Left lung (tissue), 10 donors: ENCODE measurements around the gene DOCK10. TPM values are rescaled to one million over a fixed set of nuclear protein-coding genes. Genes with fewer than 3 reads are reported as not detected.

ENCODE experiments used
- ATAC-seq: fragments of 200-7000 bp; cut with Tn5 transposase; one replicate; pipeline ENCODE4 v1.9.1; 2020; ENCODE audit warnings: moderate library complexity
- DNase-seq, 4 donors: peaks; one replicate each; pipeline ENCODE4 v3.0.0-alpha.2; 2013 to 2020
- H3K27ac ChIP-seq, 2 donors: fragments of 200-600 bp; sonication (generic) in 1 of 2; one replicate each; pipeline versions ENCODE4 v1.5.0 to v1.8.0; 2020 to 2021
- H3K27me3 ChIP-seq, 2 donors: fragments of 200-600 bp; sonication (generic) in 1 of 2; one replicate each; pipeline versions ENCODE4 v1.5.0 to v1.8.0; 2020 to 2021
- H3K36me3 ChIP-seq, 2 donors: fragments of 200-600 bp; sonication (generic) in 1 of 2; one replicate each; pipeline versions ENCODE4 v1.5.0 to v1.8.0; 2020 to 2021
- H3K4me1 ChIP-seq, 2 donors: fragments of 200-600 bp; one replicate each; pipeline ENCODE4 v1.8.0; 2021
- H3K4me3 ChIP-seq, 2 donors: fragments of 200-600 bp; sonication (generic) in 1 of 2; one replicate each; pipeline versions ENCODE4 v1.5.0 to v1.8.0; 2020 to 2021; ENCODE audit warnings: mild to moderate bottlenecking in 1 of 2
- H3K9me3 ChIP-seq, 2 donors: fragments of 200-600 bp; sonication (generic) in 1 of 2; one replicate each; pipeline versions ENCODE4 v1.5.0 to v1.8.0; 2020 to 2021
- CTCF ChIP-seq, 2 donors: fragments of 200-600 bp; sonication (generic) in 1 of 2; IDR thresholded peaks; one replicate each; pipeline versions ENCODE4 v1.5.0 to v1.8.0; 2021; ENCODE audit warnings: antibody characterized with exemption in 2 of 2
- intact Hi-C, 2 donors: fragments of 100-400 bp; cut with DNase I; formaldehyde crosslinking; loops; one replicate each; pipeline versions ENCODE4 v1.11.2 to v1.14.2; 2022
- polyA plus RNA-seq, 6 donors: library from polyadenylated mRNA; unstranded; fragments of 120-200 nt; gene quantifications; one replicate each; pipeline ENCODE4 v1.2.1, GENCODE V29; 2013; ENCODE audit not compliant: insufficient read length in 6 of 6
- total RNA-seq, 2 donors: library from RNA; stranded (reverse); fragmentation: NEBNext Ultra II Directional; extraction: Animal tissue kit (Norgen Biotek cat#: 25700); gene quantifications; one replicate each; pipeline ENCODE4 v1.2.1, GENCODE V29; 2021
- donor health status: DM: no; HTN: yes; CAD: no.
- donor health status: DM: no; HTN: no; CAD: no.

The DOCK10 gene
- total and polyA plus RNA-seq, 8 donors = 17.8 to 55.9 (median 45.6) TPM

- Histone ChIP-seq H3K9me3 (no peaks in the 10 kb centered on the region), H3K4me1 (no peaks in the 10 kb centered on the region), H3K36me3 (no peaks in the 10 kb centered on the region), H3K27me3 (no peaks in the 10 kb centered on the region), H3K4me3 (no peak overlapping the region), H3K27ac (no peak overlapping the region)
- ATAC-seq = no peak
- intact Hi-C loops = no loop called here
- DNase-seq = no peak
- TF ChIP-seq CTCF (IDR thresholded peaks at IDR 0.05) = no peak
Measured at GRCh38 chr2:224975761-224976160, 66.5 kb downstream of the DOCK10 start.

GRCh38 chr2:224973112-224974016 lies 68.9 kb downstream of the DOCK10 start:
- ATAC-seq = peak; percentile 41
- Histone ChIP-seq H3K4me3 (no peak overlapping the region), H3K4me1 (no peaks in the 10 kb centered on the region), H3K36me3 (no peaks in the 10 kb centered on the region), H3K27me3 (no peaks in the 10 kb centered on the region), H3K27ac (no peak overlapping the region), H3K9me3 (no peaks in the 10 kb centered on the region)
- TF ChIP-seq CTCF (IDR thresholded peaks at IDR 0.05) = no peak
- intact Hi-C loops = no loop called here
- DNase-seq = no peak

- ATAC-seq (peak; percentile 99), DNase-seq (peak in 3 of 4 donors; percentile 36 to 80 (median 79))
- H3K9me3 ChIP-seq = no peaks in the 10 kb centered on the region
- intact Hi-C loops = no loop called here
- no peak overlapping the region for H3K4me3 ChIP-seq
- no peaks in the 10 kb centered on the region for H3K36me3 ChIP-seq
- no peaks in the 10 kb centered on the region for H3K4me1 ChIP-seq
- TF ChIP-seq CTCF (IDR thresholded peaks at IDR 0.05) = no peak
- no peaks in the 10 kb centered on the region for H3K27me3 ChIP-seq
- H3K27ac ChIP-seq = no peak overlapping the region
Measured at GRCh38 chr2:224971214-224971613, 71.1 kb downstream of the DOCK10 start.

- Histone ChIP-seq H3K4me3 (no peak overlapping the region), H3K27me3 (no peaks in the 10 kb centered on the region), H3K27ac (no peak overlapping the region), H3K4me1 (no peaks in the 10 kb centered on the region), H3K9me3 (no peaks in the 10 kb centered on the region), H3K36me3 (no peaks in the 10 kb centered on the region)
- ATAC-seq (no peak), DNase-seq (no peak)
- intact Hi-C loops = no loop called here
- TF ChIP-seq CTCF (IDR thresholded peaks at IDR 0.05) = no peak
Measured at GRCh38 chr2:224970311-224970710, 72.0 kb downstream of the DOCK10 start.

- Histone ChIP-seq H3K4me3 (no peak overlapping the region), H3K4me1 (no peaks in the 10 kb centered on the region), H3K27me3 (no peaks in the 10 kb centered on the region), H3K9me3 (no peaks in the 10 kb centered on the region), H3K27ac (no peak overlapping the region), H3K36me3 (no peaks in the 10 kb centered on the region)
- ATAC-seq = no peak
- no peak for TF ChIP-seq CTCF (IDR thresholded peaks at IDR 0.05)
- intact Hi-C loops = no loop called here
- DNase-seq = no peak
Measured at GRCh38 chr2:224969633-224970260, 72.5 kb downstream of the DOCK10 start.
